A549 (cell line): ENCODE measurements around the gene SMU1. TPM values are rescaled to one million over a fixed set of nuclear protein-coding genes. Genes with fewer than 3 reads are reported as not detected.

Experiments used
- ATAC-seq, 2 experiments: fragments of 200-7000 bp in 1 of 2; fragments of >200 bp in 1 of 2; cut with Nextera tagmentation in 1 of 2; cut with Tn5 transposase in 1 of 2; 3 replicates each; pipeline versions ENCODE4 v1.8.0 to v1.9.1; 2018 to 2020; ENCODE audit warnings: mild to moderate bottlenecking in 1 of 2, moderate library complexity in 1 of 2
- CTCF ChIA-PET: fragments of 300-600 bp; sonication (Branson Sonifier 250); formaldehyde crosslinking; extraction: SDS; loops from one replicate; lab custom pipeline; 2021; ENCODE audit warnings: antibody characterized with exemption, inconsistent platforms; lab: Yijun Ruan, JAX
- POLR2A ChIA-PET: fragments of 350-600 bp; formaldehyde crosslinking; extraction: SDS; loops from one replicate; lab custom pipeline; 2021; ENCODE audit warnings: antibody characterized with exemption, inconsistent platforms; lab: Yijun Ruan, JAX
- DNase-seq, 2 experiments: peaks; one replicate each; pipeline versions ENCODE4 v3.0.0 to v3.0.0-alpha.2; 2011 to 2016; ENCODE audit warnings: low read depth in 1 of 2, low spot score in 1 of 2
- FAIRE-seq: peaks from 2 replicates; lab custom pipeline; 2011; peaks lifted over from hg19 to GRCh38; lab: Jason Lieb, UNC
- H3K27ac ChIP-seq, 2 experiments: fragments of >200 bp; sonication (Bioruptor Twin); formaldehyde crosslinking; 3 replicates each; pipeline ENCODE4 v1.5.1; 2016 to 2017
- H3K4me1 ChIP-seq: fragments of >200 bp; sonication (Bioruptor Twin); formaldehyde crosslinking; 3 replicates; pipeline ENCODE4 v1.6.1; 2016
- H3K4me2 ChIP-seq: fragments of >200 bp; sonication (Bioruptor Twin); formaldehyde crosslinking; 3 replicates; pipeline ENCODE4 v1.6.1; 2016
- H3K4me3 ChIP-seq: fragments of >200 bp; sonication (Bioruptor Twin); formaldehyde crosslinking; 3 replicates; pipeline ENCODE4 v1.5.1; 2016
- H3K9me3 ChIP-seq: fragments of >200 bp; sonication (Bioruptor Twin); formaldehyde crosslinking; 3 replicates; pipeline ENCODE4 v1.6.1; 2016
- ATOH8 ChIP-seq: fragments of 250-450 bp; sonication (Bioruptor Pico); IDR thresholded peaks from 2 replicates; pipeline ENCODE4 v1.5.0; 2020; ENCODE audit warnings: low read depth, mild to moderate bottlenecking, moderate library complexity
- CEBPB ChIP-seq, 2 experiments: fragments of >200 bp in 1 of 2; sonication (Bioruptor Twin) in 1 of 2; formaldehyde crosslinking in 1 of 2; IDR thresholded peaks; 2 replicates each; pipeline ENCODE4 v1.6.1; 2012 to 2016
- EHMT2 ChIP-seq: fragments of 200-600 bp; sonication (generic); IDR thresholded peaks from 2 replicates; pipeline ENCODE4 v1.6.1; 2016; ENCODE audit warnings: antibody characterized with exemption, low read depth, mild to moderate bottlenecking, moderate library complexity
- EP300 ChIP-seq, 2 experiments: fragments of >200 bp; sonication (Bioruptor Twin); formaldehyde crosslinking; IDR thresholded peaks; 2 replicates in 1 of 2; 3 replicates in 1 of 2; pipeline ENCODE4 v1.6.1; 2016 to 2017
- FOSL2 ChIP-seq, 2 experiments: fragments of 450-650 bp in 1 of 2; fragments of >200 bp in 1 of 2; sonication (Bioruptor Twin) in 1 of 2; formaldehyde crosslinking; IDR thresholded peaks; 2 replicates each; pipeline versions ENCODE4 v1.5.0 to v1.6.1; 2016 to 2020; ENCODE audit warnings: mild to moderate bottlenecking in 1 of 2, moderate library complexity in 1 of 2
- FOXS1 ChIP-seq: fragments of 250-450 bp; sonication (Bioruptor Pico); IDR thresholded peaks from 2 replicates; pipeline ENCODE4 v1.5.0; 2020; ENCODE audit warnings: mild to moderate bottlenecking, moderate library complexity
- HDAC2 ChIP-seq: fragments of 200-600 bp; sonication (generic); IDR thresholded peaks from 2 replicates; pipeline ENCODE4 v1.6.1; 2016
- HMGXB4 ChIP-seq: fragments of 250-450 bp; sonication (Bioruptor Pico); IDR thresholded peaks from 2 replicates; pipeline ENCODE4 v1.5.0; 2021; ENCODE audit warnings: mild to moderate bottlenecking, moderate library complexity, borderline replicate concordance
- HOXA7 ChIP-seq: fragments of 250-450 bp; sonication (Bioruptor Pico); IDR thresholded peaks from 2 replicates; pipeline ENCODE4 v1.5.0; 2020; ENCODE audit warnings: mild to moderate bottlenecking, moderate library complexity
- HOXB5 ChIP-seq: fragments of 250-450 bp; sonication (Bioruptor Pico); IDR thresholded peaks from 2 replicates; pipeline ENCODE4 v1.5.0; 2020; ENCODE audit warnings: mild to moderate bottlenecking, moderate library complexity
- JUNB ChIP-seq: fragments of >200 bp; sonication (Bioruptor Twin); formaldehyde crosslinking; IDR thresholded peaks from 2 replicates; pipeline ENCODE4 v1.6.1; 2016
- KDM5A ChIP-seq: fragments of 200-600 bp; sonication (generic); IDR thresholded peaks from 2 replicates; pipeline ENCODE4 v1.6.1; 2016; ENCODE audit warnings: antibody characterized with exemption, mild to moderate bottlenecking
- MAFK ChIP-seq: fragments of 450-650 bp; IDR thresholded peaks from 2 replicates; pipeline ENCODE4 v1.6.1; 2014; ENCODE audit not compliant: partially characterized antibody
- MAX ChIP-seq: IDR thresholded peaks from 2 replicates; pipeline ENCODE4 v1.6.1; 2012
- MAZ ChIP-seq: fragments of 150-350 bp; IDR thresholded peaks from 2 replicates; pipeline ENCODE4 v1.6.1; 2014; ENCODE audit warnings: antibody characterized with exemption, low read depth, low read length, borderline replicate concordance
- NFE2L2 ChIP-seq: fragments of 150-350 bp; conservative IDR thresholded peaks from 2 replicates; pipeline ENCODE4 v1.6.1; 2014; ENCODE audit warnings: low read length
- NPAS2 ChIP-seq: fragments of 250-450 bp; sonication (Bioruptor Pico); IDR thresholded peaks from 2 replicates; pipeline ENCODE4 v1.8.0; 2022; ENCODE audit warnings: mild to moderate bottlenecking, moderate library complexity, borderline replicate concordance
- POLR2AphosphoS2 ChIP-seq: conservative IDR thresholded peaks from 2 replicates; pipeline ENCODE4 v1.6.1; 2012; ENCODE audit warnings: low read length, improper control_type of control experiment, inconsistent platforms
- RNF2 ChIP-seq: fragments of 200-600 bp; sonication (generic); IDR thresholded peaks from 2 replicates; pipeline ENCODE4 v1.6.1; 2016; ENCODE audit warnings: low read depth, mild to moderate bottlenecking, antibody characterized with exemption, moderate library complexity, borderline replicate concordance
- ZNF302 ChIP-seq: fragments of 250-450 bp; sonication (Bioruptor Pico); IDR thresholded peaks from 2 replicates; pipeline ENCODE4 v1.9.0; 2021; ENCODE audit warnings: inconsistent platforms, mild to moderate bottlenecking, moderate library complexity
- ZSCAN20 ChIP-seq: fragments of 250-450 bp; sonication (Bioruptor Pico); IDR thresholded peaks from 2 replicates; pipeline ENCODE4 v1.8.0; 2022; ENCODE audit warnings: mild to moderate bottlenecking, moderate library complexity
- WGBS: methylation state at CpG from one replicate; pipeline ENCODE4 v1.1.6; 2017; ENCODE audit errors: missing lambda C conversion rate; 5-methylcytosine and 5-hydroxymethylcytosine counted together
- polyA plus RNA-seq, 4 experiments: library from polyadenylated mRNA; depleted of rRNA in 3 of 4; stranded (reverse); fragments of >200 nt; fragmentation: RNase III in 1 of 4; extraction: RNeasy Plus Mini Kit Qiagen cat#74134 plus additional on column Dnase treatment in 1 of 4; gene quantifications; 2 replicates in 3 of 4; 3 replicates in 1 of 4; pipeline ENCODE4 v1.2.3, GENCODE V29; 2011 to 2017

SMU1 gene
- polyA plus RNA-seq, 2 of the 4 experiments (the other 2 are of a cell fraction): 25.0 to 26.0 TPM

GRCh38 chr9:33068991-33069390 is 7.5 kb downstream of the SMU1 start:
- ChIA-PET CTCF (interaction anchor here (1.2 kb wide), 1 partner anchor 160 kb away, joined by 3 read pairs; no protein-coding TSS in a partner anchor), POLR2A (no interaction called here)
- Histone ChIP-seq H3K9me3 (no peaks in the 10 kb centered on the region), H3K4me1 (no peaks in the 10 kb centered on the region), H3K4me3 (no peak overlapping the region), H3K4me2 (no peak overlapping the region), H3K27ac (no peak overlapping the region)
- no peak for DNase-seq
- ATAC-seq: no peak
- 91% methylated on average over 1 of the region's 1 CpG for WGBS
- FAIRE-seq: no peak
- no peak for TF ChIP-seq NPAS2
- no peak for TF ChIP-seq HMGXB4 (CRISPR knock-in tag)

- no peak overlapping the region for H3K4me3 ChIP-seq
- TF ChIP-seq FOSL2 (IDR thresholded peaks at IDR 0.05): no peak
- no peak for TF ChIP-seq FOSL2 (CRISPR knock-in tag; IDR thresholded peaks at IDR 0.05)
- TF ChIP-seq ZSCAN20 (CRISPR knock-in tag): no peak
- no peak for TF ChIP-seq MAZ
- TF ChIP-seq HOXB5 (CRISPR knock-in tag): no peak
- no peaks in the 10 kb centered on the region for H3K9me3 ChIP-seq
- ChIA-PET CTCF (no interaction called here), POLR2A (no interaction called here)
- ATAC-seq (no peak; a peak in 1 of 6 replicates), FAIRE-seq (no peak), DNase-seq (no peak)
- H3K27ac ChIP-seq: no peak overlapping the region
- 84% methylated on average over 5 of the region's 5 CpGs for WGBS
- no peaks in the 10 kb centered on the region for H3K4me1 ChIP-seq
- H3K4me2 ChIP-seq: no peak overlapping the region
These were observed 11.1 kb downstream of the SMU1 start for GRCh38 chr9:33065157-33066076.

GRCh38 chr9:33051144-33051543 is 25.3 kb downstream of the SMU1 start:
- ChIA-PET CTCF (no interaction called here), POLR2A (no interaction called here)

More at GRCh38 chr9:33051144-33051543, 25.3 kb downstream of the SMU1 start:
- no peak for FAIRE-seq
- WGBS: 96% methylated on average over 4 of the region's 4 CpGs
- no peak overlapping the region for H3K4me2 ChIP-seq
- no peak for ATAC-seq
- no peak overlapping the region for H3K4me3 ChIP-seq
- H3K9me3 ChIP-seq: no peaks in the 10 kb centered on the region
- H3K4me1 ChIP-seq: no peaks in the 10 kb centered on the region
- TF ChIP-seq CEBPB (IDR thresholded peaks at IDR 0.05) (no peak), HOXA7 (CRISPR knock-in tag) (no peak), JUNB (no peak), EHMT2 (no peak), MAFK (no peak), MAX (no peak), KDM5A (no peak), POLR2AphosphoS2 (no peak), EP300 (IDR thresholded peaks at IDR 0.05) (no peak), ATOH8 (CRISPR knock-in tag) (no peak), FOXS1 (CRISPR knock-in tag) (no peak), HOXB5 (CRISPR knock-in tag) (no peak), NFE2L2 (no peak), RNF2 (no peak), HDAC2 (no peak), ZNF302 (CRISPR knock-in tag) (no peak)
- TF ChIP-seq, all 56 proteins: peak for 0
- no peak for DNase-seq
- H3K27ac ChIP-seq: no peak overlapping the region
